ENCODE data around the gene SLC43A3.

Gene SLC43A3

DNA sequence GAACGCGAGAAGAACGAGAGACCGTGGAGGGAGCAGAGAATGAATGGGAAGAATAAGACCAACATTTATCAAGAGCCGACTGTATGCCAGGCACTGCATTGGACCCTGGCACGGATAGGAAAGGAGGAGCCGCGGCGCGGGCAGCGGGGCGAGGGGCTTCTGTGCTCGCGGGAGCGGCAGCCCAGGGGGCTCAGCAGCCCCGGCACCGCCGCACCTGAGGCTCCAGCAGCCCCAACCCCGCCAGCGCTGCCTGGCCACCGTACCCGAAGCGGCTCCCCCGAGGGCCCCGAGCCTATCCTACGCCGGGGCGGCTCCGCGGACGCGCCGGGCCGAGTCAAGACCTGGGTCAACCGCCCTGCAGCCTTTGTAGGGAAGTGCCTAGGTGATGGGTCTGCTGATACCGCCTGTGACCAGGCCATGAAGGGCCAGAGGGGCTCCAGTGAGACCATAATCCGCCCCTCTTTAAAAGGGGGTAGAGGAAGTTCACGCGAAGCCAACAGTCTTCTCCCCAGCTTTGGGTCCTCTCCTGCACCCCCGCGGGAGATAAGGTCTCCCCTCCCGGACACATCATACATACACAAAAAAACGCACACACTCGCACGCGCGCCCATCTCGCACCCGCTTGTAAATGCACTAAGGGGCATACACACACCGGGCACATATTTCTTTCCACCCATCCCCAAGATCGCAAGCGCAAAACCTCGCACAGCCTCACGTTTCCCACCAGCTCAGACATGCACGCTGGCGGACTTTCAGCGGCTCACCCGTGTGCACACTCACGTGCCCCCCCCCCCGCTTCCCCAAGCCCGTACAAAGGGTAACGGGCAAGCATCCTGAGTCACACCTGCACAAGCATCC lies 32.5 kb upstream of the SLC43A3 start:
- TF ChIP-seq SPI1 (IDR thresholded peaks at IDR 0.05; ENCODE audit: borderline replicate concordance, low read depth): peak; percentile 7; the same call in 1 of the 2 replicates
- TF ChIP-seq, protein P1, sequence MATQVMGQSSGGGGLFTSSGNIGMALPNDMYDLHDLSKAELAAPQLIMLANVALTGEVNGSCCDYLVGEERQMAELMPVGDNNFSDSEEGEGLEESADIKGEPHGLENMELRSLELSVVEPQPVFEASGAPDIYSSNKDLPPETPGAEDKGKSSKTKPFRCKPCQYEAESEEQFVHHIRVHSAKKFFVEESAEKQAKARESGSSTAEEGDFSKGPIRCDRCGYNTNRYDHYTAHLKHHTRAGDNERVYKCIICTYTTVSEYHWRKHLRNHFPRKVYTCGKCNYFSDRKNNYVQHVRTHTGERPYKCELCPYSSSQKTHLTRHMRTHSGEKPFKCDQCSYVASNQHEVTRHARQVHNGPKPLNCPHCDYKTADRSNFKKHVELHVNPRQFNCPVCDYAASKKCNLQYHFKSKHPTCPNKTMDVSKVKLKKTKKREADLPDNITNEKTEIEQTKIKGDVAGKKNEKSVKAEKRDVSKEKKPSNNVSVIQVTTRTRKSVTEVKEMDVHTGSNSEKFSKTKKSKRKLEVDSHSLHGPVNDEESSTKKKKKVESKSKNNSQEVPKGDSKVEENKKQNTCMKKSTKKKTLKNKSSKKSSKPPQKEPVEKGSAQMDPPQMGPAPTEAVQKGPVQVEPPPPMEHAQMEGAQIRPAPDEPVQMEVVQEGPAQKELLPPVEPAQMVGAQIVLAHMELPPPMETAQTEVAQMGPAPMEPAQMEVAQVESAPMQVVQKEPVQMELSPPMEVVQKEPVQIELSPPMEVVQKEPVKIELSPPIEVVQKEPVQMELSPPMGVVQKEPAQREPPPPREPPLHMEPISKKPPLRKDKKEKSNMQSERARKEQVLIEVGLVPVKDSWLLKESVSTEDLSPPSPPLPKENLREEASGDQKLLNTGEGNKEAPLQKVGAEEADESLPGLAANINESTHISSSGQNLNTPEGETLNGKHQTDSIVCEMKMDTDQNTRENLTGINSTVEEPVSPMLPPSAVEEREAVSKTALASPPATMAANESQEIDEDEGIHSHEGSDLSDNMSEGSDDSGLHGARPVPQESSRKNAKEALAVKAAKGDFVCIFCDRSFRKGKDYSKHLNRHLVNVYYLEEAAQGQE (IDR thresholded peaks at IDR 0.05; ENCODE audit: insufficient replicate concordance, low read depth): no peak
- Histone ChIP-seq H3K27me3 (ENCODE audit: insufficient read depth, poor library complexity, severe bottlenecking) (no peaks in the 10 kb centered on the region), H3K4me3 (replicated peaks; ENCODE audit: insufficient read depth, low read length) (peak overlapping the region; percentile 53), H3K27ac (replicated peaks) (no peak overlapping the region)
- no peak for DNase-seq (ENCODE audit: low read depth in 1 of 2, low spot score in 1 of 2)

DNA sequence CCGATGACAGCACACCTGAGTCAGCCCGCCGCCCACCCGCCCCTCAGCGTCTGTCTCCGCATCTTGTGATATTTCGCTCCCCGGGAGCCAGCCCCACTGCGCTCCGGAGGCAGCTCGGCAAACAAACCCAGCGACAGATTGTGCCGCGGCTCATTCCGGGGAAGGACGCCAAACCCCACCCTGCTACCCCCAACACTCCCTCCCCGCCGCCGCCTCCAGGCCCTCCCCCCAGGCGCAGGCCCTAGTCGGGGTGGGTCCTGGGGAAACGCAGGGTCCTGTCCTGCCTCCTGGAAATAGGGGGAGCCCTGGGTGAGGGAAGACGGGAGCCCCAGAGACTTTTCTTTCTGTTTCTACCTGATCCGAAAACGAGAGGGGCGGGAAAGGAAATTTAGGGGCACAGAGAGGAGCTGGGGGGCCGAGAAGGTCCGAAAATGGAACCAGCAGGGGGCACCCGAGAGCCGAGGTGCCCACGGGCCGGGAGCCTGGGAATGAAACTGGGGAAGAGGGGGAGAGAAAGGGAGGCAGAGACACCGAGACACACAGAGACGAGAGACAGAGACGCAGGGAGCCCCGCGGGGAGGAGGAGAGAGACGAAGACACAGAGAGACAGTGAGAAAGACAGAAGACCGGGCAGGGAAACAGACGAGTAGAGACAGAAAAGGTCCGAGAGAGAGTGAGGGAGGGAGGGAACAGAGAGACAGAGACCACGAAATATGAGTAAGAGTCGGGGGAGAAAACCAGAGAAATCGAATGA lies 31.7 kb upstream of the SLC43A3 start:
- Histone ChIP-seq H3K4me3 (replicated peaks; ENCODE audit: insufficient read depth, low read length) (peak overlapping the region; percentile 53), H3K27ac (replicated peaks) (no peak overlapping the region), H3K27me3 (ENCODE audit: insufficient read depth, poor library complexity, severe bottlenecking) (no peaks in the 10 kb centered on the region)
- DNase-seq (ENCODE audit: low read depth in 1 of 2, low spot score in 1 of 2): no peak
- no peak for TF ChIP-seq POLR2AphosphoS5 (IDR thresholded peaks at IDR 0.05; ENCODE audit: low read depth)
- TF ChIP-seq, protein P1 (IDR thresholded peaks at IDR 0.05; ENCODE audit: insufficient replicate concordance, low read depth): no peak
- TF ChIP-seq, protein P2, sequence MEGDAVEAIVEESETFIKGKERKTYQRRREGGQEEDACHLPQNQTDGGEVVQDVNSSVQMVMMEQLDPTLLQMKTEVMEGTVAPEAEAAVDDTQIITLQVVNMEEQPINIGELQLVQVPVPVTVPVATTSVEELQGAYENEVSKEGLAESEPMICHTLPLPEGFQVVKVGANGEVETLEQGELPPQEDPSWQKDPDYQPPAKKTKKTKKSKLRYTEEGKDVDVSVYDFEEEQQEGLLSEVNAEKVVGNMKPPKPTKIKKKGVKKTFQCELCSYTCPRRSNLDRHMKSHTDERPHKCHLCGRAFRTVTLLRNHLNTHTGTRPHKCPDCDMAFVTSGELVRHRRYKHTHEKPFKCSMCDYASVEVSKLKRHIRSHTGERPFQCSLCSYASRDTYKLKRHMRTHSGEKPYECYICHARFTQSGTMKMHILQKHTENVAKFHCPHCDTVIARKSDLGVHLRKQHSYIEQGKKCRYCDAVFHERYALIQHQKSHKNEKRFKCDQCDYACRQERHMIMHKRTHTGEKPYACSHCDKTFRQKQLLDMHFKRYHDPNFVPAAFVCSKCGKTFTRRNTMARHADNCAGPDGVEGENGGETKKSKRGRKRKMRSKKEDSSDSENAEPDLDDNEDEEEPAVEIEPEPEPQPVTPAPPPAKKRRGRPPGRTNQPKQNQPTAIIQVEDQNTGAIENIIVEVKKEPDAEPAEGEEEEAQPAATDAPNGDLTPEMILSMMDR (IDR thresholded peaks at IDR 0.05; ENCODE audit: insufficient read depth, low read length): peak; percentile 27

DNA sequence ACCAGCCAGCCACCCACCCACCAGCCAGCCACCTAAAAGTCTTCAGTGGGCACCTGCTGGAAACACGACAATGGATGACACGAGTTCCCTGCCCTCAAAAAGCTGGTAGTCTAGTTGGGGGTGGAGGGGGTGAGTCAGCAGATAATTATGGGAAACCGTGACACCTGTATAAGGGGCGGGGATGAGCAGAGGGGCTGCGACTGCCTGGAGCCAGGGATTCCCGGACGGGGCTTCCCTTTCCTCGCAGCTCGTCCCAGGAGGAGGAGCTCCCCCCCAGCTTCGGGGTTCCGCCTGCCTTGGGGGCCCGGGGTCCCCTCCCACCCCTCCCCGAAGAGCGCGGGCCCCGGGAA lies 31.1 kb upstream of the SLC43A3 start:
- Histone ChIP-seq H3K27me3 (ENCODE audit: insufficient read depth, poor library complexity, severe bottlenecking) (no peaks in the 10 kb centered on the region), H3K4me3 (replicated peaks; ENCODE audit: insufficient read depth, low read length) (peak overlapping the region; percentile 53; the same call in 1 of the 2 replicates), H3K27ac (replicated peaks) (no peak overlapping the region)
- DNase-seq (ENCODE audit: low read depth in 1 of 2, low spot score in 1 of 2): no peak
- no peak for TF ChIP-seq SPI1 (IDR thresholded peaks at IDR 0.05; ENCODE audit: borderline replicate concordance, low read depth)
- TF ChIP-seq, protein P2 (IDR thresholded peaks at IDR 0.05; ENCODE audit: insufficient read depth, low read length): no peak
- TF ChIP-seq GABPA (IDR thresholded peaks at IDR 0.05; ENCODE audit: low read depth): no peak
- TF ChIP-seq POLR2AphosphoS5 (IDR thresholded peaks at IDR 0.05; ENCODE audit: low read depth): no peak
- TF ChIP-seq, protein P1 (IDR thresholded peaks at IDR 0.05; ENCODE audit: insufficient replicate concordance, low read depth): no peak
